HepG2 (cell line): ENCODE results near the gene SMAD3. TPM values are rescaled to one million over a fixed set of nuclear protein-coding genes. Genes with fewer than 3 reads are reported as not detected.

ENCODE experiments used
- NCOA5 ChIP-seq: sonication (generic); formaldehyde crosslinking; IDR thresholded peaks from 2 replicates; pipeline ENCODE4 v1.4.0; 2020; ENCODE audit warnings: missing genetic modification reagents
- RELA ChIP-seq: sonication (generic); formaldehyde crosslinking; IDR thresholded peaks from 2 replicates; pipeline ENCODE4 v1.4.0; 2020; ENCODE audit warnings: missing genetic modification reagents
- RFX1 ChIP-seq: fragments of 450-650 bp; IDR thresholded peaks from 2 replicates; pipeline ENCODE4 v1.6.1; 2017
- SP140L ChIP-seq: sonication (generic); formaldehyde crosslinking; IDR thresholded peaks from 2 replicates; pipeline ENCODE4 v1.4.0; 2020; ENCODE audit warnings: missing genetic modification reagents, borderline replicate concordance
- ZHX2 ChIP-seq, 2 experiments: sonication (generic) in 1 of 2; formaldehyde crosslinking in 1 of 2; IDR thresholded peaks; 2 replicates each; pipeline versions ENCODE4 v1.6.1 to v1.9.0; 2014 to 2022; ENCODE audit warnings: antibody characterized with exemption in 1 of 2, borderline replicate concordance in 1 of 2, inconsistent platforms in 1 of 2, low read depth in 1 of 2, missing genetic modification reagents in 1 of 2
- ZNF264 ChIP-seq: sonication (generic); formaldehyde crosslinking; IDR thresholded peaks from 2 replicates; pipeline ENCODE4 v1.4.0; 2020; ENCODE audit warnings: missing genetic modification reagents
- polyA plus RNA-seq, 8 experiments: library from polyadenylated mRNA; depleted of rRNA in 3 of 8; stranded (reverse) in 7 of 8; unstranded in 1 of 8; fragments of >200 nt; fragmentation: Illumina TruSeq in 4 of 8; extraction: Trizol in 4 of 8; gene quantifications; 2 replicates each; pipeline versions ENCODE4 v1.2.1 to v1.2.3, GENCODE V29; 2011 to 2016; ENCODE audit warnings: low read depth in 4 of 8, missing spikeins in 1 of 8, mixed read lengths in 1 of 8; ENCODE audit not compliant: insufficient read depth in 1 of 8
- total RNA-seq, 5 experiments: library from RNA; depleted of rRNA; stranded (reverse); fragments of >200 nt; fragmentation: Illumina TruSeq; extraction: Trizol; gene quantifications; 2 replicates each; pipeline ENCODE4 v1.2.3, GENCODE V29; 2016; ENCODE audit warnings: low read depth in 1 of 5

The SMAD3 gene
- total and polyA plus RNA-seq, 2 of the 13 experiments (the other 11 are each of a cell fraction or from before 2014, with no cell fraction given): 8.6 to 56.3 TPM

GRCh38 chr15:67120009-67120838 is 54.8 kb downstream of the SMAD3 start (continued):
- TF ChIP-seq ZHX2 (IDR thresholded peaks at IDR 0.05; ENCODE audit: low read depth): no peak
- TF ChIP-seq ZHX2 (CRISPR knock-in tag; IDR thresholded peaks at IDR 0.05; ENCODE audit: borderline replicate concordance): no peak
- TF ChIP-seq SP140L (CRISPR knock-in tag): no peak
- no peak for TF ChIP-seq NCOA5
- TF ChIP-seq RFX1: no peak
- TF ChIP-seq ZNF264: no peak
- TF ChIP-seq RELA (CRISPR knock-in tag): no peak
